Hematopoietic multipotent progenitor cell (in vitro differentiated cells): ENCODE measurements around the gene CATSPERZ. TPM values are rescaled to one million over a fixed set of nuclear protein-coding genes. Genes with fewer than 3 reads are reported as not detected.
A peak's percentile ranks its signal among the peaks of the same experiment; 100 is the strongest.

Experiments used
- DNase-seq, 3 donors: peaks; one replicate each; pipeline ENCODE4 v3.0.0-alpha.2; 2011 to 2015; ENCODE audit warnings: low read depth in 2 of 3, low spot score in 2 of 3
- total RNA-seq: library from RNA; depleted of rRNA; stranded (reverse); fragments of >200 nt; gene quantifications from one replicate; pipeline ENCODE4 v1.2.3, GENCODE V29; 2012

CATSPERZ gene
- total RNA-seq, 1 donor = not detected

DNA sequence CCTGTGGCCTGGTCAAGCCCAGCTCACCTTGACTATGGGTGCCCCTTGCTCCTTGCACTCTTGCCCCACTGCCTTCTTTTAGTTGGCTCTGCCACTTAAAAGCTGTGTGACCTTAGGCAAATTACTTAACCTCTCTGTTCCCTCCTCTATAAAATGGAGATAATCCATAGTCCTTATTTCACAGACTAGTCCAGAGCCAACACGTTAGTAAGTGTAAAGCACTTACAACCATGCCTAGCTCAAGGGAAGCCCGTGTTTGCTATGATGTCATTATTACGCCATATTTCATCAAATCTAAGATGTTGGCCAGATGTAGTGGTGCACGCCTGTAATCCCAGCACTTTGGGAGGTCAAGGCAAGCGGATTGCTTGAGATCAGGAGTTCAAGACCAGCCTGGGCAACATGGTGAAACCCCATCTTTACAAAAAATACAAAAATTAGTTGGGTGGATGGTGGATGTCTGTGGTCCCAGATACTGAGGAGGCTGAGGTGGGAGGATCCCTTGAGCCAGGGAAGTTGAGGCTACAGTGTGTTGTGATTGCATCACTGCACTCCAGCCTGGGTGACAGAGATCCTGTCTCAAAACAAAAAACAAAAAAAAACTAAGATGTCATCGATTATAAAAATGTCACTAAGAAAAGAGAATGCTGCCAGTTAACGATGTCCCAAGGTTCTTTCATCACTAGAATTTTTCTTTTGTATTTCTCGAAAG is 37.5 kb downstream of the CATSPERZ start:
- no peak for DNase-seq

DNA sequence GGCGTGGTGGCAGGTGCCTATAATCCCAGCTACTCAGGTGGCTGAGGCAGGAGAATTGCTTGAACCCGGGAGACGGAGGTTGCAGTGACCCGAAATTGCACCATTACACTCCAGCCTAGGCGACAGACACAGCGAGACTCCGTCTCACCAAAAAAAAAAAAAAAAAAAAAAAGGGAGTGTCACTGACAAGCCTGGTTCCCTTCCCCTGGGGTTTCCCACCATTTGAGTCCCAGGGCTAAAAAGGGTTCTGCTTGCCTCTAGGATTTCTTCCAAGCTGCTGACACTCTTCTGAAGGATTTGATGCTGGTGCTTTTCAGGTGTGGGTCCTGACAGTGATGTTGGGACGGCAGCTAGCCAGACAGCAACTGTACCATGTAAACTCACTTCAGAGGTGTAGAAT is 38.6 kb downstream of the CATSPERZ start:
- no peak for DNase-seq

GRCh38 chr11:64339286-64339685 is 39.1 kb downstream of the CATSPERZ start:
- DNase-seq = no peak

- DNase-seq = peak; percentile 65 to 87 (median 80)
These were observed 39.7 kb downstream of the CATSPERZ start, which contains the start of gene CCDC88B for GRCh38 chr11:64339754-64340408. Gene CCDC88B (plus strand): TSS chr11:64340204. CDS start chr11:64340267, 63 bp downstream.

DNA sequence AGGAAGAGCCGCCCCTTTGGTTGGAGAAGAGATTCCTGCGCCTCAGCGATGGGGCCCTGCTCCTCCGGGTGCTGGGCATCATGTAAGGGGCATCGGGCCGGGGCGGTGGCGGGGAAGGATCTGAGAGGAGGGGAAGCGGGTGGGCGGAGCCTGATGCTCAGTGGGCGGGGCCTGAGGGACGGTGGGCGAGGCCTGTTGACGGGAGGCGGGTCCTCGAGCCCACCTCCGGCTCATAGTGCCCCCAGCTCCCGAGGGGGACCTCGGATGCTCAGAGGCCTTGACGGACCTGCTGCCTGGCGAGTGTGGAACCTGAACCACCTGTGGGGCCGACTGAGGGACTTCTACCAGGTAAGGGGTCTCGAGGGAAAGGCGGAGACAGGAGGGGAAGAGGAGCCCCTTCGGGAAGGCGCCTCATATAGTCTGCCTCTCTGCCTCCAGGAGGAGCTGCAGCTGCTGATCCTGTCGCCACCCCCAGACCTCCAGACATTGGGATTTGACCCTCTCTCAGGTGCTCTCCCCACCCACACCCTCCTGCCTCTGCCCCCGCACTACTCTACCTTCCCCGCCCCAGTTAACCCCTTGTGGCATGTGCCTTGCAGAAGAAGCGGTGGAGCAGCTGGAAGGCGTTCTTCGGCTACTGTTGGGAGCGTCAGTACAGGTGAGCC is 40.6 kb downstream of the CATSPERZ start:
- DNase-seq = peak in 2 of 3 donors; percentile 67 to 74

DNA sequence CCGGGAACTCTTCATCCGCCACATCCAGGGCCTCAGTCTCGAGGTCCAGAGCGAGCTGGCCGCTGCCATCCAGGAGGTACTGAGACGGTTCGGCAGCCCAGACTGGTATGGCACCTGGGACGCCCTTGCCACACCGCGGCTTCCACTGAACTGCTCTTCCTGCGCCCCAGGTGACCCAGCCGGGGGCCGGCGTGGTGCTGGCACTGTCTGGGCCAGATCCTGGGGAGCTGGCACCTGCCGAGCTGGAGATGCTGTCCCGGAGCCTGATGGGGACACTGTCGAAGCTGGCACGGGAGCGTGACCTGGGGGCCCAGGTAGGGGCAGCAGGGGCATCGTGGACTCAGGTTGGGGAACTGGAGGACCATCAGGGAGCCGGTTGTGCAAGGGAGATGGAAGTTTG is 41.3 kb downstream of the CATSPERZ start:
- DNase-seq = no peak

DNA sequence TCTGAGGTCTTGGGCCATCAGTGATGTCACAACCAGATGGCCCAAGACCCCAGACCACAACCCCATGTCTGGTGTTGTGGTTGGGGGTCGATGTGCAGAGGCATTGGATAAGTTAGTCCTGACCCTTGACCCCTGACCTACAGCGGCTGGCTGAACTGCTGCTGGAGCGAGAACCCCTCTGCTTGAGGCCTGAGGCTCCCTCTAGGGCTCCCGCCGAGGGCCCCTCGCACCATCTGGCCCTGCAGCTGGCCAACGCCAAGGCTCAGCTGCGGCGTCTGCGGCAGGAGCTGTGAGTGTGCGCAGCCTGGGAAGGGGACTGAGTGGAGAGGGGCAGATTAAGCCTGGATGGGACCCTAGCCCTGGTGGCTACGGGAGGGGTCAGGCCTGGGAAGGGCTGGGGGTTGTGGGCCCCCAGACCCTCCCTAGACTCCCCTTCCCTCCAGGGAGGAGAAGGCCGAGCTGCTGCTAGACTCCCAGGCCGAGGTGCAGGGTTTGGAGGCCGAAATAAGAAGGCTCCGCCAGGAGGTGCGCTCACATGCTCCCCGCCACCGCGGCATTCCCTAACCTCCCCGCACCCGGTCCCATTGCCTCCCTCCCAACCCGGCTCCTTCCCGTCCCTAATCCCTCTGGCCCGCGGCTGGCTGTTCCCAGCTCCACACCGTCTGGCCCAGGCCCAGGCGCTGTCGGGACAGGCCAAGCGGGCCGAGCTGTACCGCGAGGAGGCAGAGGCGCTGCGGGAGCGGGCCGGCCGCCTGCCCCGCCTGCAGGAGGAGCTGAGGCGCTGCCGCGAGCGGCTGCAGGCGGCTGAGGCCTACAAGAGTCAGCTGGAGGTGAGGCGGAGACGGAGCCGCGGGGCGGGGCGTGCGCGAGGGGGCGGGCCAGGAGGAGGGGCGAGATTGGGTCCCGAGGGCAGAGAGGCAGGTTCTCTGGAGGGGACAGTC is 42.0 kb downstream of the CATSPERZ start:
- DNase-seq = peak; percentile 69 to 91 (median 88)

GRCh38 chr11:64342869-64343745 is 42.9 kb downstream of the CATSPERZ start:
- no peak for DNase-seq

GRCh38 chr11:64343767-64344559 is 43.8 kb downstream of the CATSPERZ start:
- DNase-seq = no peak

- no peak for DNase-seq
These were observed 44.6 kb downstream of the CATSPERZ start for GRCh38 chr11:64344787-64345186.

DNA sequence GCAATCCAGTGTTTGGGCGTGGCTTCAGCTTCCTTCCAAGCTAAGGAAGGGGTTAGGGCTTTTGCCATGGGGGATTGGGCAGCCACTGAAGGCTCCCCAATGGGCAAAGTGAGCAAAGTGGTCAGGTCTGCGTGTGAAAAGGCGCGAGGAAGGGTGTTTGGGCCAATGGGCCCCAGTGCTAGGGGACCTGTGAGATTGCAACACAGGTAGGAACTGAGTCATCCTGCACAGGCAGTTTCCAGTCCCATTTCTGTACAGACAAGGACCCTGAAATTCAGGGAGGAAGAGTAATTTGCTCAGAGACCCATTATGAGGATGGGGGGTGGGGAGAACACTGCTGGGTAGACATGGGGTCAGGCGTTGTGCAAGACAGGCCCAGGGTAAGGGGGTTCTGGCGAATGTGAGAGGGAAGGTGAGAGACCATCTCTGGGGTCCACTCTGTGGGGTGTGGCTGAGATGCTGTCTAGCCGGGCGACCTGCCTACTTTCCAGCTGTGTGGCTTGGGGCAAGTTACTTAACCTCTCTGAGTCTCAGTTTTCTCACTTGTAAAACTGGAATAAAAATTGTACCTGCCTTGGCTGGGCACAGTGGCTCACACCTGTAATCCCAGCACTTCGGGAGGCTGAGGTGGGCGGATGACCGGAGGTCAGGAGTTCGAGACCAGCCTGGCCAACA is 47.2 kb downstream of the CATSPERZ start:
- DNase-seq = no peak

GRCh38 chr11:64348383-64349024 is 48.3 kb downstream of the CATSPERZ start:
- DNase-seq = no peak

- DNase-seq = no peak
These were observed 48.8 kb downstream of the CATSPERZ start for GRCh38 chr11:64349025-64349387.

DNA sequence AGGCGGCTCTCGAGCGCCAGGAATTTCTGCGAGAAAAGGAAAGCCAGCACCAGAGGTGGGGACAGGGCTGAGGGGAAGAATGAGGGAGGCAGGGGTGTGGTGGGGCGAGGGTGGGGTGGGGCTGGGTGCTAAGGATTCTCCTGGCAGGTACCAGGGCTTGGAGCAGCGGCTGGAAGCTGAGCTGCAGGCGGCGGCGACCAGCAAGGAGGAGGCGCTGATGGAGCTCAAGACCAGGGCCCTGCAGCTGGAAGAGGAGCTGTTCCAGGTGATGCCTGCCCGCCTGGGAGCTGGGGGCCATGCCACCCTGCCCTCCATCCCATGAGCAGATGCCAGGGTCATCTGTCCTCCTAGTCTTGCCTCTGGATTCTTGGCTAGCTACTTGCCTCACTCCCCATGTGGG is 49.2 kb downstream of the CATSPERZ start:
- no peak for DNase-seq

DNA sequence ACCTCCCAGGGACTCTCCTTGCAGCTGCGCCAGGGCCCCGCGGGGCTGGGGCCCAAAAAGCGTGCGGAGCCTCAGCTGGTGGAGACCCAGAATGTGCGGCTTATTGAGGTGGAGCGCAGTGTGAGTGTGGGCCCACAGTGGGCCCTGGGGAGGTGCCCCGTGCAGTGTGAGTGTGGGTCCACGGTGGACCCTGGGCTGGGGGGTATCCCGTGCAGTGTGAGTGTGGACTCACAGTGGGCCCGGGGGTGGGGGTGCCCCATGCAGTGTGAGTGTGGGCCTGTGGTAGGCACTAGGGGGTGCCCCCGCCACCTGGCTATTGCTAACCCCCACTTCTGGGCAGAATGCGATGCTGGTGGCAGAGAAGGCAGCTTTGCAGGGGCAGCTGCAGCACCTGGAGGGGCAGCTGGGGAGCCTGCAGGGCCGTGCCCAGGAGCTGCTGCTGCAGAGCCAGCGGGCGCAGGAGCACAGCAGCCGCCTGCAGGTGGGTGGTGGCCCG is 51.0 kb downstream of the CATSPERZ start:
- no peak for DNase-seq

- no peak for DNase-seq
These were observed 52.2 kb downstream of the CATSPERZ start for GRCh38 chr11:64352099-64352994.
